Glutamatergic neuron (in vitro differentiated cells): ENCODE results near the gene VAV2. TPM values are rescaled to one million over a fixed set of nuclear protein-coding genes. Genes with fewer than 3 reads are reported as not detected.
A peak's percentile ranks its signal among the peaks of the same experiment; 100 is the strongest.

Experiments used
- DNase-seq: peaks from one replicate; pipeline ENCODE4 v3.0.0; 2022
- H3K27ac Mint-ChIP-seq: one replicate; pipeline ENCODE4 v1.8.0; 2020; ENCODE audit warnings: mild to moderate bottlenecking, mixed read lengths, inconsistent platforms; ENCODE audit not compliant: unreplicated experiment
- H3K27me3 Mint-ChIP-seq: one replicate; pipeline ENCODE4 v1.8.0; 2020; ENCODE audit warnings: mild to moderate bottlenecking, moderate library complexity, mixed read lengths, inconsistent platforms; ENCODE audit not compliant: unreplicated experiment
- H3K36me3 Mint-ChIP-seq: one replicate; pipeline ENCODE4 v1.8.0; 2020; ENCODE audit warnings: mild to moderate bottlenecking, mixed read lengths, inconsistent platforms; ENCODE audit not compliant: unreplicated experiment
- H3K4me1 Mint-ChIP-seq: one replicate; pipeline ENCODE4 v1.8.0; 2020; ENCODE audit warnings: mild to moderate bottlenecking, low read depth, mixed read lengths, inconsistent platforms; ENCODE audit not compliant: unreplicated experiment
- H3K4me3 Mint-ChIP-seq: one replicate; pipeline ENCODE4 v1.8.0; 2020; ENCODE audit warnings: mild to moderate bottlenecking, mixed read lengths, inconsistent platforms; ENCODE audit not compliant: unreplicated experiment
- H3K9me3 Mint-ChIP-seq: one replicate; pipeline ENCODE4 v1.8.0; 2020; ENCODE audit warnings: mild to moderate bottlenecking, moderate library complexity, mixed read lengths, inconsistent platforms; ENCODE audit not compliant: unreplicated experiment
- total RNA-seq: library from RNA; stranded (reverse); fragmentation: NEBNext Ultra II Directional; extraction: Animal tissue kit (Norgen Biotek cat#: 25700); gene quantifications from one replicate; pipeline ENCODE4 v1.2.1, GENCODE V29; 2021; ENCODE audit not compliant: unreplicated experiment
- TF ChIP-seq, protein P1 (sequence below): fragments of 200-600 bp; sonication (generic); IDR thresholded peaks from one replicate; pipeline ENCODE4 v1.5.0; 2021; ENCODE audit not compliant: partially characterized antibody, unreplicated experiment

Gene VAV2
- total RNA-seq, 1 donor from 2014 or later, result 270 TPM

DNA sequence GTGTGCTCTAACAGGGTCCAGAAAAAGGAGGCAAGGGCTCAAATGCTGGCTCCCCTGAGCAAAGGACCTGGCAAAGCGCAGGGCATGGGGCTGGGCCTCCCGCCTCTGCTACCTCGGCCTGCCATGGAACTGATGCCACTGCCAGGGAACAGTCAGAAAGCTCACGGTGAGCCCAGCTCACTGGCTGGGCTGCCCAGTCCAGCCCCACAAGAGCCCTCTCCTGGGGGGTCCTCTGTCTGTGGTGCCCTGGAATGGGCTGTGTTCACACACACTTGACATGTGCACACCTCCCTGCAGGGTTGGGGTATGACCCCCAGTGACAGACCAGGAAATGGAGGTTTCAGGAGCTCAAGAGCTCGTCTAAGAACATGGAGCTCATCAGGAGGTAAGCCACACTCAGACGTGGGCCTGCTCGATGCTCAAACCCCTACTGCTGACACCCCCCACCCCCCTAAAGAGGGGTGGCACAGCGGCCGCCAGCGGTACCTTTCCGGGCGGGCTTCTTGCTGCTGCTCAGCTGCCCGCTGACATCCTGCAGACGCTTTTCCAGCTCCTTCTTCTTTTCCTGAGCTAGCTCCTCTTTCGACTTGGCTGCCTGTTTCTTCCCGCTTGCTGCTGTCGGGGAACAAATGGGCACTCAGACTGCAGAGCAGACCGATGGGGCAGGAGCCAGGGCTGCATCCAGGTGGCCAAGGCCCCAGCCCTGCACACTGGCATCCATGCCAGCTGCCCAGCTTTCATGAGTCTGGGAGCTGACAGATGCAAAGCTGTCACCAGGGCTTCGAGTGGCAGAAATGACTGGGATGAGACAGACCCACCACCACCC lies 42.3 kb upstream of the VAV2 start:
- no peak for DNase-seq
- no peaks in the 10 kb centered on the region for H3K4me1 Mint-ChIP-seq
- H3K36me3 Mint-ChIP-seq, result peaks cover 12% of the 10 kb centered on the region
- H3K9me3 Mint-ChIP-seq, result no peaks in the 10 kb centered on the region
- TF ChIP-seq, protein P1, sequence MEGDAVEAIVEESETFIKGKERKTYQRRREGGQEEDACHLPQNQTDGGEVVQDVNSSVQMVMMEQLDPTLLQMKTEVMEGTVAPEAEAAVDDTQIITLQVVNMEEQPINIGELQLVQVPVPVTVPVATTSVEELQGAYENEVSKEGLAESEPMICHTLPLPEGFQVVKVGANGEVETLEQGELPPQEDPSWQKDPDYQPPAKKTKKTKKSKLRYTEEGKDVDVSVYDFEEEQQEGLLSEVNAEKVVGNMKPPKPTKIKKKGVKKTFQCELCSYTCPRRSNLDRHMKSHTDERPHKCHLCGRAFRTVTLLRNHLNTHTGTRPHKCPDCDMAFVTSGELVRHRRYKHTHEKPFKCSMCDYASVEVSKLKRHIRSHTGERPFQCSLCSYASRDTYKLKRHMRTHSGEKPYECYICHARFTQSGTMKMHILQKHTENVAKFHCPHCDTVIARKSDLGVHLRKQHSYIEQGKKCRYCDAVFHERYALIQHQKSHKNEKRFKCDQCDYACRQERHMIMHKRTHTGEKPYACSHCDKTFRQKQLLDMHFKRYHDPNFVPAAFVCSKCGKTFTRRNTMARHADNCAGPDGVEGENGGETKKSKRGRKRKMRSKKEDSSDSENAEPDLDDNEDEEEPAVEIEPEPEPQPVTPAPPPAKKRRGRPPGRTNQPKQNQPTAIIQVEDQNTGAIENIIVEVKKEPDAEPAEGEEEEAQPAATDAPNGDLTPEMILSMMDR, result no peak
- no peak overlapping the region for H3K4me3 Mint-ChIP-seq
- no peak overlapping the region for H3K27ac Mint-ChIP-seq
- no peaks in the 10 kb centered on the region for H3K27me3 Mint-ChIP-seq

DNA sequence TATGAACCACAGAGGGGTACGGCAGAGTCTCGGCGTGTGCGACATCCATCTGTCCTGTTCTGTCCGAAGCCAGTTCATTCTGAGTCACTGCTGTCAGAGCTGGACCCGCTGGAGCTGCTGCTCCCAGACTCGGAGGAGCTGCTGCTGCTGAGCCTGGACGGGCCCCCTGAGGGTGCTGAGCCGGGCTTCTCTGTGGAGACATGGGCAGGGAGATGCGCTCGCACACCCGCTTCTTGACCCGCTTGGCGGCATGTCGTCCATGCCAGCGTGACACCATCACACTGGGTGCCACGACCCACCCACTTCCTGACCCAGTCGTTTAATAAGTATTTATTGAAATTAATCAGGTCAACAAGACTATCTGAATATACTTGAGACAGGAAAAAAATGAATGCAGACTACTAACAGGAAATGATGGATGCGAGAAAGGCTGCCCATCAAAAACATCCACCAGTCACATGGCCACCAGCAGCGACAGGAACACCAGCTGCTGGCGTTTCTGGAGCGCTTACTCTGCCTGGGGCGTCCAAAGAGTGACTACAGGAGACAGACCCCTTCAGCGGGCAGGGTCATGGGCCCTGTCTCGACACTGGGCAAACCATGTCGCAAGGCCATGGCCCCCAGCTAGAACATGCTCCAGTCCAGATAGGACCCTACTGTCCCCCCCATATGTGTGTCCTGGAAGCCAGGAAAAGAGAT lies 41.5 kb upstream of the VAV2 start:
- no peak overlapping the region for H3K27ac Mint-ChIP-seq
- TF ChIP-seq, protein P1, result no peak
- H3K4me1 Mint-ChIP-seq, result no peaks in the 10 kb centered on the region
- DNase-seq, result no peak
- no peak overlapping the region for H3K4me3 Mint-ChIP-seq
- H3K36me3 Mint-ChIP-seq, result peaks cover 5% of the 10 kb centered on the region
- H3K27me3 Mint-ChIP-seq, result no peaks in the 10 kb centered on the region
- peaks cover 2% of the 10 kb centered on the region for H3K9me3 Mint-ChIP-seq

DNA sequence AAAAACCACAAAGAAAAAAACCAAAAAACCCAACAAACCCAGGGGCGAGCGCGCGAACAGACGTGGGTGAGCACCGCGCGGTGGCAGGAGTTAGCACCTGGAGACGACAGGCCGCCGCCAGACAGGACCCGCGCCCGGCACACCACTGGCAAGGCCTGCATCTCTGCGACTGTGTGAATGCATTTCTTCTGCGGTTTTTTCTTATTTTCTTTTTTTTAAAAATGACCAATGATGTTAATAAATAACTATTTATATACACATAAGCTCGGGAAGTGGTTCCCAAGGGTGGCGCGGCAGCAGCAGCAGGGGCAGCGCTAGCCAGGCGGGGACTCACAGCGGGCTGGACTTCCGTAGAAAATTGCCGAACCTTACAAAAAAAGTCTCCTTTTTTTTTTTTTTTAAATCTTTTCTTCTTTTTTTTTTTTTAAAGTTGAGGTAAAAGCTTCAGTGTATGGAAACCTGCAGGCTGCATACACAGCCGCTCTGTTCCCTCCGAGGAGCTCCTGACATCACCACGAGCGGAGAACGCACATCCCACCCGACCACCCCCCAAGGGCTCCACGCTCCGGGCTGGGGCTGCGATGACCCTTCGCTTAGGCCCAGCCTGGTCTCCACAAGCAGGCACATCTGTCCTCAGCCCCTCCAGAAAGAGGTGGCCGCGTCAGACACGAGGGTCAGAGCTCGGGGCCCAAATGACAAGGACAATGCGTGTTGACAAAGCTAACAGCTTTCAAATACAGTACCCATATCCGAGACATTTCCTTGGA lies 40.5 kb upstream of the VAV2 start:
- peaks cover 6% of the 10 kb centered on the region for H3K4me1 Mint-ChIP-seq
- peaks cover 7% of the 10 kb centered on the region for H3K9me3 Mint-ChIP-seq
- H3K27me3 Mint-ChIP-seq, result peaks cover 6% of the 10 kb centered on the region
- no peak for DNase-seq
- no peak overlapping the region for H3K4me3 Mint-ChIP-seq
- H3K36me3 Mint-ChIP-seq, result peaks cover 5% of the 10 kb centered on the region
- H3K27ac Mint-ChIP-seq, result peak overlapping the region; percentile 38
- TF ChIP-seq, protein P1, result no peak

DNA sequence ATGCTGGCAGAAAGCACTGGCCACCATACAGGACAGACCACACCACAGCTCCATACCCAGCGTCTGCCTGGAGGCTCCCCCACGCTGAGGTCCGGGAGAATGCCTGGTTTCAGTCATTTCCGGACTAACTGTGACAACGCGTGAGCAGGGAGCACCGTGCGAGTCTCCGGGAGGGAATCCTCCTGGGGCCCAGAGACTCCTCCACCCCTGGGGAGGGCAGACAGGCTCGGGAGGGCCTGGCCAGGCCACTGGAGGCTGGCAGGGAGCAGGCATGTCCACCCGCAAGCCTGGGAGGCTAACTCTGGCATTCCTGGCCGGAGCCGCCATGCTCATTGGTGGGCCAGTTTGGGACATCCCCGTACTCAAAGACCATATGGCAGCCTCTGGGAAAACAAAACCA lies 39.7 kb upstream of the VAV2 start:
- H3K36me3 Mint-ChIP-seq, result peaks cover 5% of the 10 kb centered on the region
- H3K27me3 Mint-ChIP-seq, result peaks cover 7% of the 10 kb centered on the region

More for the DNA sequence above, 39.7 kb upstream of the VAV2 start:
- no peak overlapping the region for H3K27ac Mint-ChIP-seq
- DNase-seq, result no peak
- H3K9me3 Mint-ChIP-seq, result peaks cover 7% of the 10 kb centered on the region
- peaks cover 14% of the 10 kb centered on the region for H3K4me1 Mint-ChIP-seq
- no peak overlapping the region for H3K4me3 Mint-ChIP-seq
- TF ChIP-seq, protein P1, result no peak
